H9 (cell line): ENCODE results near the gene PCBP4. TPM values are rescaled to one million over a fixed set of nuclear protein-coding genes. Genes with fewer than 3 reads are reported as not detected.

ENCODE experiments used
- DNase-seq: peaks from one replicate; pipeline ENCODE4 v3.0.0-alpha.2; 2017
- H2AFZ ChIP-seq: one replicate; pipeline ENCODE4 v1.6.1; 2013; ENCODE audit warnings: mild to moderate bottlenecking, low read length, control low read depth, moderate library complexity
- H2AK5ac ChIP-seq: 2 replicates; pipeline ENCODE4 v1.6.1; 2013; ENCODE audit warnings: low read length, control low read depth, mixed read lengths; ENCODE audit not compliant: insufficient read length
- H2BK120ac ChIP-seq: one replicate; pipeline ENCODE4 v1.6.1; 2013; ENCODE audit warnings: low read depth, mild to moderate bottlenecking, low read length, control low read depth, inconsistent platforms; ENCODE audit not compliant: poor library complexity, severe bottlenecking
- H2BK12ac ChIP-seq: 2 replicates; pipeline ENCODE4 v1.6.1; 2013; ENCODE audit warnings: low read length, control low read depth, mixed read lengths, low read depth; ENCODE audit not compliant: insufficient read length
- H2BK15ac ChIP-seq: 2 replicates; pipeline ENCODE4 v1.6.1; 2013; ENCODE audit warnings: low read depth, low read length, control low read depth
- H2BK20ac ChIP-seq: one replicate; pipeline ENCODE4 v1.6.1; 2013; ENCODE audit warnings: low read depth, mild to moderate bottlenecking, low read length, control low read depth, inconsistent platforms; ENCODE audit not compliant: poor library complexity, severe bottlenecking
- H2BK5ac ChIP-seq: 2 replicates; pipeline ENCODE4 v1.6.1; 2013; ENCODE audit warnings: low read length, control low read depth, mixed read lengths; ENCODE audit not compliant: insufficient read length
- H3K14ac ChIP-seq: 2 replicates; pipeline ENCODE4 v1.6.1; 2013; ENCODE audit warnings: low read length, control low read depth; ENCODE audit not compliant: insufficient read depth
- H3K18ac ChIP-seq: 2 replicates; pipeline ENCODE4 v1.6.1; 2013; ENCODE audit warnings: low read depth, mild to moderate bottlenecking, mixed read lengths, low read length, control low read depth; ENCODE audit not compliant: insufficient read length
- H3K23ac ChIP-seq: 2 replicates; pipeline ENCODE4 v1.6.1; 2013; ENCODE audit warnings: low read length, control low read depth, mixed read lengths, low read depth; ENCODE audit not compliant: insufficient read length
- H3K23me2 ChIP-seq: 2 replicates; pipeline ENCODE4 v1.6.1; 2013; ENCODE audit warnings: low read depth, mild to moderate bottlenecking, mixed read lengths, low read length, control low read depth; ENCODE audit not compliant: insufficient read length, poor library complexity, severe bottlenecking
- H3K27ac ChIP-seq: 2 replicates; pipeline ENCODE4 v1.5.1; 2013; ENCODE audit warnings: low read length, control low read depth, mixed read lengths, low read depth; ENCODE audit not compliant: insufficient read length
- H3K27me3 ChIP-seq: 2 replicates; pipeline ENCODE4 v1.6.1; 2013; ENCODE audit warnings: low read length, control low read depth, inconsistent platforms; ENCODE audit not compliant: insufficient read depth
- H3K4ac ChIP-seq: 2 replicates; pipeline ENCODE4 v1.6.1; 2013; ENCODE audit warnings: low read depth, mild to moderate bottlenecking, control low read depth, inconsistent platforms, low read length, moderate library complexity
- H3K4me1 ChIP-seq: 2 replicates; pipeline ENCODE4 v1.6.1; 2013; ENCODE audit warnings: low read length, control low read depth, inconsistent platforms; ENCODE audit not compliant: insufficient read depth
- H3K4me2 ChIP-seq: 2 replicates; pipeline ENCODE4 v1.6.1; 2013; ENCODE audit warnings: low read length, control low read depth, mixed read lengths; ENCODE audit not compliant: insufficient read length, insufficient read depth
- H3K56ac ChIP-seq: 2 replicates; pipeline ENCODE4 v1.6.1; 2013; ENCODE audit warnings: low read depth, mild to moderate bottlenecking, mixed read lengths, low read length, control low read depth; ENCODE audit not compliant: insufficient read length
- H3K79me1 ChIP-seq: 2 replicates; pipeline ENCODE4 v1.6.1; 2013; ENCODE audit warnings: low read depth, mild to moderate bottlenecking, moderate library complexity, low read length, control low read depth, inconsistent platforms; ENCODE audit not compliant: insufficient read depth, poor library complexity, severe bottlenecking
- H3K79me2 ChIP-seq: 2 replicates; pipeline ENCODE4 v1.6.1; 2013; ENCODE audit warnings: low read length, control low read depth, inconsistent platforms; ENCODE audit not compliant: insufficient read depth
- H3K9ac ChIP-seq: 2 replicates; pipeline ENCODE4 v1.6.1; 2013; ENCODE audit warnings: low read length, control low read depth, mixed read lengths; ENCODE audit not compliant: insufficient read length; ENCODE audit errors: extremely low read depth
- H3K9me3 ChIP-seq: one replicate; pipeline ENCODE4 v1.6.1; 2013; ENCODE audit warnings: low read depth, low read length, inconsistent platforms; ENCODE audit not compliant: control insufficient read depth
- H3T11ph ChIP-seq: one replicate; pipeline ENCODE4 v1.6.1; 2013; ENCODE audit warnings: mild to moderate bottlenecking, low read length, control low read depth, inconsistent platforms
- H4K20me1 ChIP-seq: one replicate; pipeline ENCODE4 v1.6.1; 2013; ENCODE audit not compliant: control insufficient read depth, insufficient read length, insufficient read depth
- H4K5ac ChIP-seq: 2 replicates; pipeline ENCODE4 v1.6.1; 2013; ENCODE audit warnings: low read depth, mild to moderate bottlenecking, mixed read lengths, low read length, control low read depth; ENCODE audit not compliant: insufficient read length
- H4K8ac ChIP-seq: replicated peaks from 2 replicates; pipeline ENCODE4 v1.6.1; 2013; ENCODE audit warnings: low read length, control low read depth, mixed read lengths, low read depth; ENCODE audit not compliant: insufficient read length
- H4K91ac ChIP-seq: 2 replicates; pipeline ENCODE4 v1.6.1; 2013; ENCODE audit warnings: low read depth, mild to moderate bottlenecking, moderate library complexity, mixed read lengths, low read length, control low read depth; ENCODE audit not compliant: insufficient read length
- H3K27ac Mint-ChIP-seq, 3 experiments: 2 replicates in 2 of 3; 3 replicates in 1 of 3; pipeline ENCODE4 v1.8.0; 2020 to 2021; ENCODE audit warnings: mixed read lengths in 3 of 3, mild to moderate bottlenecking in 1 of 3, moderate library complexity in 1 of 3
- H3K27me3 Mint-ChIP-seq: 2 replicates; pipeline ENCODE4 v1.8.0; 2021; ENCODE audit warnings: low read depth, mild to moderate bottlenecking, moderate library complexity, mixed read lengths
- H3K36me3 Mint-ChIP-seq, 3 experiments: 2 replicates in 2 of 3; 3 replicates in 1 of 3; pipeline ENCODE4 v1.8.0; 2020 to 2021; ENCODE audit warnings: low read depth in 3 of 3, mixed read lengths in 3 of 3; ENCODE audit not compliant: insufficient read depth in 1 of 3
- H3K4me1 Mint-ChIP-seq, 2 experiments: 2 replicates each; pipeline ENCODE4 v1.8.0; 2020; ENCODE audit warnings: mixed read lengths in 2 of 2
- H3K4me3 Mint-ChIP-seq, 2 experiments: 2 replicates in 1 of 2; 3 replicates in 1 of 2; pipeline ENCODE4 v1.8.0; 2020 to 2021; ENCODE audit warnings: mild to moderate bottlenecking in 2 of 2, mixed read lengths in 2 of 2, moderate library complexity in 1 of 2
- H3K9me3 Mint-ChIP-seq, 2 experiments: 2 replicates in 1 of 2; 3 replicates in 1 of 2; pipeline ENCODE4 v1.8.0; 2020; ENCODE audit warnings: mild to moderate bottlenecking in 2 of 2, mixed read lengths in 2 of 2, moderate library complexity in 1 of 2
- CTCF ChIP-seq: fragments of 200-600 bp; sonication (generic); conservative IDR thresholded peaks from 3 replicates; pipeline ENCODE4 v1.8.0; 2021; ENCODE audit warnings: antibody characterized with exemption, mild to moderate bottlenecking
- WGBS: extraction: QIAGEN DNeasy Blood & Tissue Kit; methylation state at CpG from one replicate; pipeline ENCODE4 v1.1.7; 2013; ENCODE audit warnings: missing lambda C conversion rate, low lambda C conversion rate, mixed read lengths; ENCODE audit not compliant: insufficient read length; ENCODE audit errors: extremely low coverage; 5-methylcytosine and 5-hydroxymethylcytosine counted together
- total RNA-seq: library from RNA; stranded (reverse); gene quantifications from 2 replicates; pipeline ENCODE4 v1.2.1, GENCODE V29; 2021

The PCBP4 gene
- total RNA-seq, 1 experiment from 2014 or later: 24.6 TPM

- Histone ChIP-seq H2BK120ac (no peak overlapping the region), H3K9me3 (no peaks in the 10 kb centered on the region), H3K14ac (no peak overlapping the region), H2BK5ac (no peak overlapping the region), H2BK12ac (no peak overlapping the region), H3K27me3 (no peaks in the 10 kb centered on the region), H3K27ac (no peak overlapping the region), H3K79me2 (no peaks in the 10 kb centered on the region), H3K18ac (no peak overlapping the region), H3K23me2 (peaks cover 11% of the 10 kb centered on the region), H4K20me1 (no peaks in the 10 kb centered on the region), H4K8ac (no peak overlapping the region), H3K4ac (no peak overlapping the region), H3K56ac (no peak overlapping the region), H3T11ph (no peak overlapping the region), H2AK5ac (no peak overlapping the region), H3K79me1 (no peaks in the 10 kb centered on the region), H3K4me2 (peak overlapping the region; percentile 29), H2BK15ac (no peak overlapping the region), H2BK20ac (no peak overlapping the region), H2AFZ (no peak overlapping the region), H3K9ac (no peak overlapping the region), H4K5ac (no peak overlapping the region), H3K4me1 (peaks cover 11% of the 10 kb centered on the region; the same call in 1 of the 2 replicates), H3K23ac (no peak overlapping the region), H4K91ac (no peak overlapping the region)
- Mint-ChIP-seq H3K27me3 (peaks cover 26% of the 10 kb centered on the region), H3K9me3 (no peaks in the 10 kb centered on the region), H3K27ac (peak overlapping the region in 2 of 3 experiments; percentile 49 to 77; a peak in 4 of 7 replicates), H3K36me3 (peaks cover 0 to 5% (median 2%) of the 10 kb centered on the region in 3 experiments; a peak in 4 of 7 replicates), H3K4me3 (peak overlapping the region; percentile 80 to 89), H3K4me1 (peaks cover 40 to 63% of the 10 kb centered on the region in 2 experiments)
- TF ChIP-seq CTCF: no peak
- peak; percentile 67 for DNase-seq
- no CpG with 5 or more reads among the region's 6 CpGs for WGBS
Measured at GRCh38 chr3:51968883-51969678, 1.8 kb upstream of the PCBP4 start.
